ENCODE measurements around the gene ELF3. TPM values are rescaled to one million over a fixed set of nuclear protein-coding genes. Genes with fewer than 3 reads are reported as not detected.
"Not testable (repeated sequence)": the region's sequence is repeated elsewhere in the genome, so short reads cannot be mapped to it uniquely, and the experiment has no call there.

ELF3 gene
- total RNA-seq, 2 donors from 2014 or later = 93.7 to 293 TPM

DNA sequence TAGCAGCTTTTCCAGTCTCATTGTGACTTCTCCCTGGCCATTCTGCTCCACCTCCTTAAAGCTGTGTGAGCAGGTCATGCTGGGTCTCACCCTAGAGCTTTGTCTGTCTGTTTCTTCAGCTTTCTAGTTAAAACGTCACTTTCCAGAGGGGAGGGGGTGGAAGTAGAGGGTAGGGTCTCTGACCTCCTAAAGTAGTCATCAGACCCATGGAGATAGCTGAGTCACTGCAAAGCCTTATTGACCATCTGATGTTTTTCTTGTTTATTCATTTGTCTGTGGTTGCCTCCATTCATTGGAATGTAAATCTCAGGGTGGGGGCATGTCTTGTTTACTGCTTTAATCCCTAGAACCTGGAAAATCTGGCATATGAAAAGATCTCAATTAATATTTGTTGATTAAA is 52.7 kb downstream of the ELF3 start:
- Histone ChIP-seq H3K27me3 (no peaks in the 10 kb centered on the region), H3K9me3 (no peaks in the 10 kb centered on the region), H3K4me3 (no peak overlapping the region), H3K27ac (no peak overlapping the region), H3K36me3 (replicated peaks in 1 of 2; ENCODE audit: insufficient read depth in 1 of 2, low read depth in 2 of 2) (no peaks in the 10 kb centered on the region), H3K4me1 (peaks cover 6% of the 10 kb centered on the region)
- intact Hi-C loops (cut with DNase I) = no loop called here
- WGBS, 2 donors = 41 to 54% methylated on average over 1 of the region's 1 CpG
- ATAC-seq = no peak
- TF ChIP-seq CTCF (IDR thresholded peaks at IDR 0.05) (no peak), POLR2A (IDR thresholded peaks at IDR 0.05) (no peak)
- DNase-seq = no peak

DNA sequence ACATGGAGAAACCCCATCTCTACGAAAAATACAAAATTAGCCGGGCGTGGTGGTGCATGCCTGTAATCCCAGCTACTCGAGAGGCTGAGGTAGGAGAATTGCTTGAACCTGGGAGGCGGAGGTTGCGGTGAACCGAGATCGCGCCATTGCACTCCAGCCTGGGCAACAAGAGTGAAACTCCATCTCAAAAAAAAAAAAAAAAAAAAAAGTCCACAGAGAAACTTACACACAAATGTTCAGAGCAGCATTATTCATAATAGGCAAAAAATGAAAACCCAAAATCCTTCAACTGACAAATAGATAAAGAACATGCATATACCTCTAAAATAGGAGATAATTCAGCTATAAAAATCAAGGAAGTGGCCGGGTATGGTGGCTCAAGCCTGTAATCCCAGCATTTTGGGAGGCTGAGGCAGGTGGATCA is 54.5 kb downstream of the ELF3 start:
- ATAC-seq; H3K4me1 ChIP-seq; H3K9me3 ChIP-seq; H3K36me3 ChIP-seq (replicated peaks in 1 of 2; ENCODE audit: insufficient read depth in 1 of 2, low read depth in 2 of 2); DNase-seq; H3K4me3 ChIP-seq; intact Hi-C loops (cut with DNase I); H3K27ac ChIP-seq; H3K27me3 ChIP-seq: not testable (repeated sequence)
- 86 to 98% methylated on average over 8 to 10 of the region's 10 CpGs for WGBS, 2 donors

Small RNA genes within 50 kb of the gene (microRNA-seq; reads per million reads assigned to microRNA genes)
- 0 reads per million in 2 donors for gene MIR6740 (ENCODE audit: borderline number of aligned reads in 2 of 2, borderline replicate concordance in 2 of 2)

Small RNA genes within 50 kb of the gene (small RNA-seq; reads per million reads assigned to genes)
- not detected for gene AL691482.1
- not detected for gene AL691482.2
- not detected for gene MIR6740
- gene RF00156 = not detected

Other genes starting within 250 kb of the ELF3 start
- 10 to 100 TPM; 11.7 to 12.2 TPM for gene IPO9, start 181.4 kb upstream of the ELF3 start, total RNA-seq
- gene SHISA4, start 121.7 kb upstream of the ELF3 start, total RNA-seq = 1 to 10 TPM; 4.6 to 8.3 TPM
- 10 to 100 TPM; 14.8 to 16.9 TPM for gene LMOD1, start 64.0 kb upstream of the ELF3 start, total RNA-seq
- gene TIMM17A, start 55.1 kb upstream of the ELF3 start, total RNA-seq = 10 to 100 TPM; 20.2 to 25.4 TPM
- gene RNPEP, start 27.9 kb upstream of the ELF3 start, total RNA-seq = 100 to 1,000 TPM in 1 of 2 donors, 10 to 100 TPM in 1; 62.3 to 233 TPM
- not detected for gene GPR37L1, start 112.3 kb downstream of the ELF3 start, total RNA-seq
- 10 to 100 TPM; 18.1 to 21.0 TPM for gene ARL8A, start 134.2 kb downstream of the ELF3 start, total RNA-seq
- gene PTPN7, start 150.0 kb downstream of the ELF3 start, total RNA-seq = 1 to 10 TPM; 1.6 to 3.6 TPM
- gene LGR6, start 183.2 kb downstream of the ELF3 start, total RNA-seq = under 1 TPM in 1 of 2 donors, not detected in 1; 0.52 TPM

Data from body of pancreas (tissue), 4 donors.